GM19395 (cell line): ENCODE measurements around the gene CLOCK.

Experiments
- ATAC-seq: cut with Tn5 transposase; IDR thresholded peaks from one replicate; pipeline ENCODE4 v1.9.1; 2021; ENCODE audit warnings: mild to moderate bottlenecking, moderate library complexity; ENCODE audit not compliant: unreplicated experiment

CLOCK gene

GRCh38 chr4:55543858-55544257 is 2.9 kb downstream of the CLOCK start:
- ATAC-seq = no peak

- no peak for ATAC-seq
Measured at GRCh38 chr4:55540271-55540670, 6.4 kb downstream of the CLOCK start.

- no peak for ATAC-seq
Measured at GRCh38 chr4:55539658-55540057, 7.1 kb downstream of the CLOCK start.

DNA sequence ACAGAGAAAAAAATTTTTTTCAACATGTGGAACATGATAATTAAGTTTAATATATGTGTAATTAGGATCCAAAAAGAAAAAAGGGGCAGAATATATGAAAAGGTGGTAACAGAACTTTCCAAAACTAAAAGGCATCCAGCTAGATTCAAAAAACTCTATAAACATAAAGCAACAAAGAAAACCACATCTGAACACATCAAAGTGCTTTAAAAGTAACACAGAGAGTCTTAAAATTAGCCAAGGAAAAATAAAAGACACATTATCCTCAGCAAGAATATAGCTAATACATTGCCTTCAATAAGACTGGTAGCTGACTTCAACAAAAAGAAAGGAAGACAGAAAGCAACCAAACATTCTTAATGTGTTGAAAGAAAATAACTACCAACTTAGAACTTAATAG is 8.2 kb downstream of the CLOCK start:
- ATAC-seq = no peak

- no peak for ATAC-seq
Measured at GRCh38 chr4:55534306-55534705, 12.4 kb downstream of the CLOCK start.

- no peak for ATAC-seq
Measured at GRCh38 chr4:55530691-55531090, 16.0 kb downstream of the CLOCK start.

- no peak for ATAC-seq
Measured at GRCh38 chr4:55530167-55530566, 16.5 kb downstream of the CLOCK start.

DNA sequence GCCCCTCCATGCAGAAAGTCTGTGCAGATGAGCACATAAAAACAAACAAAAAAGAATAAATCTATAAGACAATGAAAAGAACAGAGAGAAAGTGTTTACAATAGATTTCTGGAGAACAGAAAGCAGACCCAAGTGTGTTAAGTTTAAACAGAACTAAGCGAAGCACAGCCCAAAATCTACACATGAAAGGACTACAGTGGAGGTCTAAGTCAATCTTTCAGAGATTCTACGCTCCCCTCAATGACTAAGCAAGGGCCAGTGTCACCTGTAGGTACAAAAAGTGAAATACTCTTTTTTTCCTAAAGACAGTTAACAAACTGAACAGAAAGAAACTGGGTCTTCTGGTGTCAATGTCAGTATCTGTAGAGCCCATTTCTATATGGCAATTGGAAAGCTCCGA is 18.2 kb downstream of the CLOCK start:
- ATAC-seq = no peak

DNA sequence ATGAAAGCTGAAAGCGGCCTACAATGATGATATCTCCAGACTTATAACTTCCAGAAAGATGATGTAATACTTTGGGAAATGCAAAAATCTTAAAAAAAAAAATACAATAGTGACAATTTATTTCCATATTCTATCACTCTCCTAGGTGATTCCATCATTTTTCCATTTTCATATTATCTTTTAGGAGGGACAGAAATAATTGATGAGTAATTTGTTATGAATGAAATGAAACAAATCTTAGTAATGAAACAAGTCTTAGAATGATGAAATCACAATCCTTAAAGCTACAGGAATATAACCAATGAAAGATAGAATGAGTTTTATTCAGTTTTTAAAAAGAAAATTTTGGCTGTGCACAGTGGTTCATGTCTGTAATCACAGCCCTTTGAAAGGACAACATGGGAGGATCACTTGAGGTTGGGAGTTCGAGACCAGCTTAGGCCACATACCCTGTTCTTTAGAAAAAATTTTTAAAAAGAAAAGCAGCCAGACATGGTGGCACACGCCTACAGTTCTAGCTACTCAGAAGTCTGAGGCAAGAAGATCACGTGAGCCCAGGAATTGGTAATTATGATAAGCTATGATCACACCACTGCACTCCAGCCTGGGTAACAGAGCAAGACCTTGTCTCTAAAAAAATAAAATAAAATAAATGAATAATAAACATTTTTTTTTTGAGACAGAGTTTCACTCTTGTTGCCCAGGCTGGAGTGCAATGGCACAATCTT is 21.7 kb downstream of the CLOCK start:
- ATAC-seq = no peak

- ATAC-seq = no peak
Measured at GRCh38 chr4:55518442-55518841, 28.3 kb downstream of the CLOCK start.

- peak; percentile 85 for ATAC-seq
Measured at GRCh38 chr4:55517526-55518229, 29.0 kb downstream of the CLOCK start.

DNA sequence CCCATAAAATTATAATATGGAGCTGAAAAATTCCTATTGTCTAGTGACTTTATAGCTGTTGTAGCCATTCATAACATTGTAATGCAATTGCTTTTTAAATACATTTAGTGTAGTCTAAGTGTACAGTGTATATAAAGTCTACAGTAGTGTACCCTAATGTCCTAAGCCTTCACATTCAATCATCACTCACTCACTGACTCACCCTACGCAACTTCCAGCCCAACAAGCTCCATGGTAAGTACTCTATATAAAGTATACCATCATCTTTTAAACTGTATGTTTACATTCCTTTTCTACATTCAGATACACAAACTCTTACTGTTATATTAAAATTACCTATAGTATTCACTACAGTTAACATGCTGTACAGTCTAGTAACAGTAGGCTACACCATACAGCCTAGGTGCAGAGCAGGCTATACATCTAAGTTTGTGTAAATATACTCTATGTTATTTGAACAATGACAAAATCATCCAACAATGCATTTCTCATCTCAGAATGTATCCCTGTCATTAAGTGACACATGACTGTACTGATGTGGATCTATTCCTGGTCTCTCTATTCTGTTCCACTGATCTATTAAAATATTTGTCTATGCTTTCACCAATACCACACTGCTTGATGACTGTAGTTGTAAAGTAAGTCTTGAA is 33.7 kb downstream of the CLOCK start:
- ATAC-seq = no peak

DNA sequence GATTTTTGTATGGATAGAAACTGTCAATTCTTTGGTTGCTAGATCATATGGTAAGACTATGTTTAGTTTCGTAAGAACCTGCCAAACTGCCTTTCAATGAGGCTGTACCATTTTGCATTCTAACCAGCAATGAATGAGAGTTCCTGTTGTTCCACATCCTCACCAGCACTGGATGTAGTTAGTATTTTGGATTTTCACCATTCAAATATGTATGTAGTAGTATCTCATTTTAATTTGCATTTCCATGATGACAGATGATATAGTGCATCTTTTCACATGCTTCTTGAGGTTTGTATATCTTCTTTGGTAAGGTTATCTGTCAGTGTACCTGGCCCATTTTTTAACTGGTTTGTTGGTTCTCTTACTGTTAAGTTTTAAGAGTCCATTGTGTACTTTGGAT is 34.6 kb downstream of the CLOCK start:
- no peak for ATAC-seq

- no peak for ATAC-seq
Measured at GRCh38 chr4:55510685-55511084, 36.0 kb downstream of the CLOCK start.

GRCh38 chr4:55509266-55509665 is 37.4 kb downstream of the CLOCK start:
- no peak for ATAC-seq

- no peak for ATAC-seq
Measured at GRCh38 chr4:55507612-55508011, 39.1 kb downstream of the CLOCK start.

DNA sequence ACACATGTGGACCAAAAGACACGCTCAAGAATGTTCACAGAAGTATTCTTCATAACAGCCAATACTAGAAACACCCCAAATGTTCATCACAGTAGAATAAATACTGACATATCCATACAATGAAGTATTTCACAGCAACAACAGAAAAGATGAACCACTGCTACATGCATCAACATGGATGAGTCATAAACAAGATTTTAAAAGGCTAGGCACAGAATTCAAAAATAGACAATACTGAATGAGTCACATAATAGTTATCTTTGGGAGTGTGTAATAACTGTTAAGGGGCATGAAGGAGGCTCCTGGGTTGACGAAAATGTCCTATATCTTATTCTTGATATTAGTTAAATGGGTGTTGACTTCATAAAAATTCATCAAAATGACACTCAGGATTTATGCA is 43.5 kb downstream of the CLOCK start:
- ATAC-seq = no peak

GRCh38 chr4:55500072-55500471 is 46.6 kb downstream of the CLOCK start:
- ATAC-seq = peak; percentile 70

DNA sequence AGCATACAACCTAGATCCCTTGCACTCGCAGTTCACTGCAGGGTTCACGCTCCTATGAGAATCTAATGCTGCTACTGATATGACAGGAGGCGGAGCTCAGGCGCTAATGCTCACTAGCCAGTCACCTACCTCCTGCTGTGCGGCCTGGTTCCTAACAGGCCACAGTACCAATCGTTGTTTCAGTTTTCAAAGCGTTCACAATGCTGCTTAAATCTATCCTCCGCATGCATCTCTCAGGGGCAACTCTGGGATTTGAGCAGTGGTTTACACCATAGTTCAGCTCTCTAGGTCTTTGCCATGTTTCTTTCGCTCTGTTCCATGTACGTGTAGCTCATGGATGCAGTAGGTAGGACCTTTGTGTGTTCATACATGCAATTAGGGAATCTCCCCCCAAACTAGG is 47.2 kb downstream of the CLOCK start:
- ATAC-seq = no peak

- ATAC-seq = no peak
Measured at GRCh38 chr4:55498051-55498450, 48.7 kb downstream of the CLOCK start.

DNA sequence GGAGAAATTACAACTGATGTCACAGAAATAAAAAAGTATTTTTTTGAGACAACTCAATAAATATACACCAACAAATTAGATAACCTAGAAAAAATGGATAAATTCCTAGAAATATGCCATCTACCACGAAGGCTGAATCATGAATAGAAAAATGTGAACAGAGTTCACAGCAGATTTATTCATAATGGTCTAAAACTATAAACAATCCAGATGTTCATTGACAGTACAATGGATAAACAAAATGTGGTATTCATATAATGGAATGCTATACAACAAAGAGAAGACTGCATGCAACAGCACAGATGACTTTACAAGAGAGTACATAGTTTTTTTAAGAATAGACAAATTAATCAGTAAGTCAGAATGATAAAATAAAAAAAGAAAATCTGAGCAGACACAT is 55.2 kb downstream of the CLOCK start:
- ATAC-seq = no peak

DNA sequence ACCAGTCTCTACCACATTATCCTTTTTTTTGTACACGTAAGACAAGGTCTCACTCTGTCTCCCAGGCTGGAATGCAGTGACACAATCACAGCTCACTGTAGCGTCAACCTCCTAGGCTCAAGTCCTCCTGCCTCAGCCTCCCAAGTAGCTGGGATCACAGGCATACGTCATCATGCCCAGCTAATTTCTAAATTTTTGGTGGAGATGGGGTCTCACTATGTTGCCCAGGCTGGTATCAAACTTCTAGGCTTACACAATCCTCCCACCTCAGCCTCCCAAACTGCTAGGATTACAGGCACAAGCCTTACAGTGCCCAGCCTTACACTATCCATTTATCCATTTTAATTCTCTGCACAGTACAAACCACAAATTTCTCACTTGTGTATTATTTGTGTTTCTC is 58.0 kb downstream of the CLOCK start:
- ATAC-seq = no peak
